Adrenal gland (tissue), 12 donors: ENCODE measurements around the gene NRXN2. TPM values are rescaled to one million over a fixed set of nuclear protein-coding genes. Genes with fewer than 3 reads are reported as not detected.
"Not testable (repeated sequence)": the region's sequence is repeated elsewhere in the genome, so short reads cannot be mapped to it uniquely, and the experiment has no call there.

Experiments used
- DNase-seq, 7 donors: peaks; one replicate each; pipeline ENCODE4 v3.0.0-alpha.2; 2019 to 2020
- H3K27ac ChIP-seq, 5 donors: fragments of 200-600 bp; sonication (generic) in 4 of 5; 1 replicate in 3 of 5; 2 replicates in 2 of 5; pipeline versions ENCODE4 v1.5.1 to v1.8.0; 2016 to 2020; ENCODE audit warnings: mild to moderate bottlenecking in 1 of 5
- H3K27me3 ChIP-seq: fragments of 200-600 bp; 2 replicates; pipeline ENCODE4 v1.8.0; 2021
- H3K36me3 ChIP-seq, 2 donors: fragments of 200-600 bp; replicated peaks in 1 of 2; 1 replicate in 1 of 2; 2 replicates in 1 of 2; pipeline versions ENCODE4 v1.5.1 to v1.8.0; 2018 to 2022
- H3K4me1 ChIP-seq, 2 donors: fragments of 200-600 bp; replicated peaks in 1 of 2; 1 replicate in 1 of 2; 2 replicates in 1 of 2; pipeline versions ENCODE4 v1.5.1 to v1.8.0; 2018 to 2021
- H3K4me3 ChIP-seq, 4 donors: fragments of 200-600 bp; sonication (generic) in 3 of 4; one replicate each; pipeline ENCODE4 v1.5.1; 2016 to 2018
- H3K9me3 ChIP-seq, 3 donors: fragments of 200-600 bp; sonication (generic) in 1 of 3; replicated peaks in 1 of 3; 1 replicate in 2 of 3; 2 replicates in 1 of 3; pipeline versions ENCODE4 v1.5.1 to v1.8.0; 2016 to 2021
- POLR2A ChIP-seq, 2 donors: fragments of 450-650 bp; IDR thresholded peaks; one replicate each; pipeline ENCODE4 v1.6.1; 2017; ENCODE audit warnings: antibody characterized with exemption in 2 of 2, mild to moderate bottlenecking in 2 of 2, moderate library complexity in 1 of 2
- WGBS, 4 donors: extraction: QIAGEN DNeasy Blood & Tissue Kit in 2 of 4; methylation state at CpG; one replicate each; pipeline versions ENCODE4 v1.1.5 to v1.1.7; 2013 to 2017; 5-methylcytosine and 5-hydroxymethylcytosine counted together
- intact Hi-C, 2 donors: fragments of 100-400 bp; cut with DNase I; formaldehyde crosslinking; loops; one replicate each; pipeline versions ENCODE4 v1.14.1 to v1.15.0; 2022 to 2023
- polyA plus RNA-seq, 3 donors: library from polyadenylated mRNA; stranded (reverse); fragments of 200-250 nt in 2 of 3; fragments of 350-450 nt in 1 of 3; fragmentation: Illumina TruSeq in 1 of 3; extraction: RNeasy Lipid Tissue Mini Kit (QIAGEN cat#74804) in 1 of 3; gene quantifications; one replicate each; pipeline ENCODE4 v1.2.3, GENCODE V29; 2013 to 2014
- total RNA-seq, 9 donors: library from RNA; depleted of rRNA in 4 of 9; stranded (reverse); fragments of >200 nt in 4 of 9; fragments of 120-200 nt in 1 of 9; fragmentation: NEBNext Ultra II Directional in 1 of 9; extraction: Animal tissue kit (Norgen Biotek cat#: 25700) in 1 of 9; gene quantifications; one replicate each; pipeline versions ENCODE4 v1.1.0 to v1.2.4, GENCODE V29; 2013 to 2023
- TF ChIP-seq, protein P1 (sequence below), 6 experiments: fragments of 450-650 bp in 4 of 6; fragments of 200-600 bp in 2 of 6; sonication (generic) in 1 of 6; IDR thresholded peaks; 1 replicate in 5 of 6; 2 replicates in 1 of 6; pipeline versions ENCODE4 v1.5.1 to v1.8.0; 2016 to 2021; ENCODE audit warnings: antibody characterized with exemption in 6 of 6, mild to moderate bottlenecking in 2 of 6, moderate library complexity in 1 of 6
- donor health status: healthy with polysubstance abuse.
- donor health status: Bipolar disorder and iron deficiency.
- donor health status: DM: yes; HTN: yes; CAD: no.
- donor health status: DM: no; HTN: no; CAD: no.
- donor health status: DM: no; HTN: no; CAD: no.
- donor health status: DM: yes; HTN: yes; CAD: no.

NRXN2 gene
- total and polyA plus RNA-seq, 12 donors = 1.7 to 17.1 (median 4.9) TPM

DNA sequence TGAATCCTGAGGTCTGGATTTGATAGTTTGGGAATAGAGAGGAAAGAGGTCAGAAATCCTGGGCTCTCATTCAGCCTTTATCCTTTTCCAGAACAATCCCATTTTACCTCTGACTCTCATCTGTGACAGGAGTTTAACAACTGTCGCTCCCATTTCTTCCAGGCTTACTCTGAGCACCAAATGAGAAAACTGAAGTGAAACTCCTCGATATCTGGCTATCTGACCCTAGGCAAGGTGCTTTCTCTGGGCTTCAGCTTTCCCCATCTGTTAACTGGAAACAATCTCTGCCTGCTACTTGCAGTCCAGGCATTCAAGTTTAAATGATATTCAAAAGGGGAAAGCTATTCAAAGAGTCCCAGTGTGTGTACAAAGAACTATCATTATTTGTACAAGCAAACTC is 50.1 kb downstream of the NRXN2 start:
- H3K9me3 ChIP-seq = no peaks in the 10 kb centered on the region
- intact Hi-C loops = no loop called here
- no peaks in the 10 kb centered on the region for H3K4me1 ChIP-seq
- peaks cover 3% of the 10 kb centered on the region for H3K27me3 ChIP-seq
- 73 to 94% (median 81%) methylated on average over 2 of the region's 2 CpGs for WGBS, 4 donors
- H3K4me3 ChIP-seq = no peak overlapping the region
- no peak overlapping the region for H3K27ac ChIP-seq
- no peak for TF ChIP-seq POLR2A (IDR thresholded peaks at IDR 0.05)
- TF ChIP-seq, protein P1, sequence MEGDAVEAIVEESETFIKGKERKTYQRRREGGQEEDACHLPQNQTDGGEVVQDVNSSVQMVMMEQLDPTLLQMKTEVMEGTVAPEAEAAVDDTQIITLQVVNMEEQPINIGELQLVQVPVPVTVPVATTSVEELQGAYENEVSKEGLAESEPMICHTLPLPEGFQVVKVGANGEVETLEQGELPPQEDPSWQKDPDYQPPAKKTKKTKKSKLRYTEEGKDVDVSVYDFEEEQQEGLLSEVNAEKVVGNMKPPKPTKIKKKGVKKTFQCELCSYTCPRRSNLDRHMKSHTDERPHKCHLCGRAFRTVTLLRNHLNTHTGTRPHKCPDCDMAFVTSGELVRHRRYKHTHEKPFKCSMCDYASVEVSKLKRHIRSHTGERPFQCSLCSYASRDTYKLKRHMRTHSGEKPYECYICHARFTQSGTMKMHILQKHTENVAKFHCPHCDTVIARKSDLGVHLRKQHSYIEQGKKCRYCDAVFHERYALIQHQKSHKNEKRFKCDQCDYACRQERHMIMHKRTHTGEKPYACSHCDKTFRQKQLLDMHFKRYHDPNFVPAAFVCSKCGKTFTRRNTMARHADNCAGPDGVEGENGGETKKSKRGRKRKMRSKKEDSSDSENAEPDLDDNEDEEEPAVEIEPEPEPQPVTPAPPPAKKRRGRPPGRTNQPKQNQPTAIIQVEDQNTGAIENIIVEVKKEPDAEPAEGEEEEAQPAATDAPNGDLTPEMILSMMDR (IDR thresholded peaks at IDR 0.05) = no peak
- H3K36me3 ChIP-seq = no peaks in the 10 kb centered on the region
- DNase-seq = no peak

DNA sequence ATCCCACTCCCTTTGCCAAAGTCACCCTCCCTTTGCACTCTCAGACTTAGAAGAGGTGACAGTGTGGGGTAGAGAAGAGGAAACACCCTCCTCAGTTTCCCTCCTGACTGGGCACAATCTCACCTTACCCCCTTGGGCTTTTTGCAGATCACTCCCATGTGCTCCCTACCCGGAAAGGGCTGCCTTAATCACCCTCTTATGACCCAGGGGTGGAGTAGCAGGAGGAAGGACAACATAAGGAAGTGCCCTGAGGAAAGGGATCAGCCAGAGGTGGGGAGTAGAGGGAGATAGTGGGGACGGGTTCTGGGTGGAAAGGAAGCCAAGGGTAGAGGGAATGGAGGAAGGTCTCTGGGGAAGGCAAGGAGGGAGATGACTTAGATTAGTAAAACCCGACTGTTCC is 52.0 kb downstream of the NRXN2 start:
- Histone ChIP-seq H3K27ac (no peak overlapping the region), H3K36me3 (no peaks in the 10 kb centered on the region), H3K27me3 (peaks cover 2% of the 10 kb centered on the region), H3K4me3 (no peak overlapping the region), H3K4me1 (no peaks in the 10 kb centered on the region), H3K9me3 (no peaks in the 10 kb centered on the region)
- WGBS, 4 donors = 37 to 57% (median 52%) methylated on average over 3 of the region's 3 CpGs
- intact Hi-C loops = no loop called here
- no peak for DNase-seq
- TF ChIP-seq POLR2A (IDR thresholded peaks at IDR 0.05) = no peak
- TF ChIP-seq, protein P1 (IDR thresholded peaks at IDR 0.05) = no peak

DNA sequence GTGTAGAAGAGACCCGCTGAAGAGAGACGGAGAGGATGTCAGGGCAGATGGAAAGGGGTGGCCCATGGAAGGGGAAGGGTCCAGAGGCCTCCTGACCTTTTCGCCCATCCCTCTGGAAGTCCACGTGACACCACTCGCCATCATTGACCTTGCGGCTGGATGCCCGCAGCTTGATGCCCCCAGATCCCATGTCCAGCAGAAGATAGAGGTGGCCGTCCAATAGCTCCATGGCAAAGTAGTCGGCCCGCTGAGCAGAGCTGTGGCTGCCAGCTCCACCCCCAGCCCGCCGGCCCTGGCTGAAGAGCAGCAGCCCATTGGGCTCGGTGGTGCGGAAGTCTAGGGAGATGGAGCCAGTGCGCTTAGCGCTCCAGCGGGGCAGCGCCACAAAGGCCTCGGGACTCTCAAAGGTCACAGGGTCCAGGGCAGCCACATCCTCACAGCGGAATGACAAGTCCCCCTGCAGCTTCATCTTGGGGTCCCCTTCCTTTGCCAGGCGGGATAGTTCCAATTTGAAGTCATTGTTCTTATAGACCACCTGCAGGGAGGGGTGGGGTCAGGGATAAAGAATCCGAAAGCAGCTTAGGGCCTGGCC is 55.7 kb downstream of the NRXN2 start:
- Histone ChIP-seq H3K27me3 (no peaks in the 10 kb centered on the region), H3K4me3 (no peak overlapping the region), H3K4me1 (no peaks in the 10 kb centered on the region), H3K9me3 (no peaks in the 10 kb centered on the region), H3K36me3 (no peaks in the 10 kb centered on the region), H3K27ac (no peak overlapping the region)
- no peak for DNase-seq
- 93 to 97% (median 93%) methylated on average over 5 to 22 of the region's 22 CpGs for WGBS, 4 donors
- intact Hi-C loops = no loop called here
- TF ChIP-seq, protein P1 (IDR thresholded peaks at IDR 0.05) = no peak
- TF ChIP-seq POLR2A (IDR thresholded peaks at IDR 0.05) = no peak

DNA sequence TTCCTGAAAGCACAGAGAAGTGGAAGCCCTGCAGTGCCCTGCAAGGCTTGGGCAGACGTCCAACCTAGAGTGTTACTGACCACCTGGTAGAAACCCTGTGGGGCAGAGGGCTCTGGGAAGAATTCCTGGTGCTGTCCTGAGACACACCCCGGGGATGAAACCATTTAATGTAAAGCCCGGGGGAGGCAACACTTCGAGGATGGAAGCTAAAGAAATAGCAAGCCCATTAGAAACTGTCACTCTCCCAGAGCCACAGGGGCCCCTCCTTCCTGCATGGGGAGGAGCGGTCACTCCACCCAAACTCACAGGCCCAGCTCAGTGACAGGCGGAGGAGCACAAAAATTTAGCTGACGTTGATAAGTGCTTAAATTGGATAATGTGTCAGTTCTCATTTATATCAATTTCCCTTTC is 57.6 kb downstream of the NRXN2 start:
- H3K27me3 ChIP-seq = no peaks in the 10 kb centered on the region
- 47 to 61% (median 56%) methylated on average over 7 of the region's 7 CpGs for WGBS, 4 donors
- no peaks in the 10 kb centered on the region for H3K9me3 ChIP-seq
- no peak overlapping the region for H3K4me3 ChIP-seq
- no peak overlapping the region for H3K27ac ChIP-seq
- intact Hi-C loops = no loop called here
- no peak for TF ChIP-seq POLR2A (IDR thresholded peaks at IDR 0.05)
- TF ChIP-seq, protein P1 (IDR thresholded peaks at IDR 0.05) = no peak
- DNase-seq = no peak
- H3K36me3 ChIP-seq = no peaks in the 10 kb centered on the region
- H3K4me1 ChIP-seq = no peaks in the 10 kb centered on the region

DNA sequence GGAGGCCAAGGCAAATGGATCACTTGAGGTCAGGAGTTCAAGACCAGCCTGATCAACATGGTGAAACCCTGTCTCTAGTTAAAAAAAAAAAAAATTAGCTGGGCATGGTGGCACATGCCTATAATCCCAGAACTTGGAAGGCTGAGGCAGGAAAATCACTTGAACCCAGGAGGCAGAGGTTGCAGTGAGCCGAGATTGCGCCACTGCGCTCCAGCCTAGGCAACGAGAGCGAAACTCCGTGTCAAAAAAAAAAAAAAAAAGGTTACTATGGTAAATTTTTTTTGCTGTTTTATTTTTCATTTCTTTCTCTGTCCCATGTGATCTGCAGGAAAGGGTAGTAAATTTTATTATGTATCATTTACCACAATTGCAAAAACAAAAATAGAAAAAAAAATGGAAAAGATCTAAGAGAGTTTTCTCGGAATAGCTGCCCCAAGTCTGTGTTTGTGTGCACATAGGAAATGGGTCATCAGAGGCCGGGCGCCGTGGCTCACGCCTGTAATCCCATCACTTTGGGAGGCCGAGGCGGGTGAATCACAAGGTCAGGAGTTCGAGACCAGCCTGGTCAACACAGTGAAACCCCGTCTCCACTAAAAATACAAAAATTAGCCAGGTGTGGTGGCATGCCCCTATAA is 58.6 kb downstream of the NRXN2 start:
- H3K9me3 ChIP-seq, H3K4me1 ChIP-seq, H3K36me3 ChIP-seq, DNase-seq, H3K4me3 ChIP-seq, H3K27me3 ChIP-seq, H3K27ac ChIP-seq, intact Hi-C loops: not testable (repeated sequence)
- 76 to 83% (median 76%) methylated on average over 15 of the region's 15 CpGs for WGBS, 4 donors
